SKM-1 (cell line): ENCODE measurements around the gene HOXA13.

Source experiments
- DNase-seq: peaks from one replicate; lab custom pipeline; 2025; ENCODE audit not compliant: unreplicated experiment; lab: John Stamatoyannopoulos, UW

HOXA13 gene

GRCh38 chr7:27193335-27194001 is 6.4 kb downstream of the HOXA13 start:
- no peak for DNase-seq

- no peak for DNase-seq
These were observed 7.2 kb downstream of the HOXA13 start for GRCh38 chr7:27192546-27193334.

- DNase-seq = no peak
These were observed 7.9 kb downstream of the HOXA13 start for GRCh38 chr7:27191833-27192545.

GRCh38 chr7:27191161-27191731 is 8.6 kb downstream of the HOXA13 start:
- no peak for DNase-seq

GRCh38 chr7:27189997-27190748 is 9.7 kb downstream of the HOXA13 start:
- no peak for DNase-seq

GRCh38 chr7:27189295-27189996 is 10.4 kb downstream of the HOXA13 start:
- no peak for DNase-seq

GRCh38 chr7:27188386-27189294 is 11.3 kb downstream of the HOXA13 start:
- DNase-seq = no peak

GRCh38 chr7:27187475-27188385 is 12.2 kb downstream of the HOXA13 start:
- DNase-seq = no peak

- DNase-seq = no peak
These were observed 13.0 kb downstream of the HOXA13 start for GRCh38 chr7:27186668-27187474.

GRCh38 chr7:27185854-27186667 is 13.8 kb downstream of the HOXA13 start:
- no peak for DNase-seq

- DNase-seq = no peak
These were observed 14.7 kb downstream of the HOXA13 start, which contains the start of gene HOXA11 for GRCh38 chr7:27185013-27185853. TSS of gene HOXA11 (minus strand) at chr7:27185232. CDS start at chr7:27185144, 88 bp downstream.

GRCh38 chr7:27184337-27185012 is 15.4 kb downstream of the HOXA13 start:
- DNase-seq = no peak

- DNase-seq = no peak
These were observed 16.1 kb downstream of the HOXA13 start for GRCh38 chr7:27183682-27184336.
